H9 (cell line): ENCODE measurements around the gene PODXL2. TPM values are rescaled to one million over a fixed set of nuclear protein-coding genes. Genes with fewer than 3 reads are reported as not detected.

Experiments used
- DNase-seq: peaks from one replicate; pipeline ENCODE4 v3.0.0-alpha.2; 2017
- H2AFZ ChIP-seq: one replicate; pipeline ENCODE4 v1.6.1; 2013; ENCODE audit warnings: mild to moderate bottlenecking, low read length, control low read depth, moderate library complexity
- H2AK5ac ChIP-seq: 2 replicates; pipeline ENCODE4 v1.6.1; 2013; ENCODE audit warnings: low read length, control low read depth, mixed read lengths; ENCODE audit not compliant: insufficient read length
- H2BK120ac ChIP-seq: one replicate; pipeline ENCODE4 v1.6.1; 2013; ENCODE audit warnings: low read depth, mild to moderate bottlenecking, low read length, control low read depth, inconsistent platforms; ENCODE audit not compliant: poor library complexity, severe bottlenecking
- H2BK12ac ChIP-seq: 2 replicates; pipeline ENCODE4 v1.6.1; 2013; ENCODE audit warnings: low read length, control low read depth, mixed read lengths, low read depth; ENCODE audit not compliant: insufficient read length
- H2BK15ac ChIP-seq: 2 replicates; pipeline ENCODE4 v1.6.1; 2013; ENCODE audit warnings: low read depth, low read length, control low read depth
- H2BK20ac ChIP-seq: one replicate; pipeline ENCODE4 v1.6.1; 2013; ENCODE audit warnings: low read depth, mild to moderate bottlenecking, low read length, control low read depth, inconsistent platforms; ENCODE audit not compliant: poor library complexity, severe bottlenecking
- H2BK5ac ChIP-seq: 2 replicates; pipeline ENCODE4 v1.6.1; 2013; ENCODE audit warnings: low read length, control low read depth, mixed read lengths; ENCODE audit not compliant: insufficient read length
- H3K14ac ChIP-seq: 2 replicates; pipeline ENCODE4 v1.6.1; 2013; ENCODE audit warnings: low read length, control low read depth; ENCODE audit not compliant: insufficient read depth
- H3K18ac ChIP-seq: 2 replicates; pipeline ENCODE4 v1.6.1; 2013; ENCODE audit warnings: low read depth, mild to moderate bottlenecking, mixed read lengths, low read length, control low read depth; ENCODE audit not compliant: insufficient read length
- H3K23ac ChIP-seq: 2 replicates; pipeline ENCODE4 v1.6.1; 2013; ENCODE audit warnings: low read length, control low read depth, mixed read lengths, low read depth; ENCODE audit not compliant: insufficient read length
- H3K23me2 ChIP-seq: 2 replicates; pipeline ENCODE4 v1.6.1; 2013; ENCODE audit warnings: low read depth, mild to moderate bottlenecking, mixed read lengths, low read length, control low read depth; ENCODE audit not compliant: insufficient read length, poor library complexity, severe bottlenecking
- H3K27ac ChIP-seq: 2 replicates; pipeline ENCODE4 v1.5.1; 2013; ENCODE audit warnings: low read length, control low read depth, mixed read lengths, low read depth; ENCODE audit not compliant: insufficient read length
- H3K27me3 ChIP-seq: 2 replicates; pipeline ENCODE4 v1.6.1; 2013; ENCODE audit warnings: low read length, control low read depth, inconsistent platforms; ENCODE audit not compliant: insufficient read depth
- H3K4ac ChIP-seq: 2 replicates; pipeline ENCODE4 v1.6.1; 2013; ENCODE audit warnings: low read depth, mild to moderate bottlenecking, control low read depth, inconsistent platforms, low read length, moderate library complexity
- H3K4me1 ChIP-seq: 2 replicates; pipeline ENCODE4 v1.6.1; 2013; ENCODE audit warnings: low read length, control low read depth, inconsistent platforms; ENCODE audit not compliant: insufficient read depth
- H3K4me2 ChIP-seq: 2 replicates; pipeline ENCODE4 v1.6.1; 2013; ENCODE audit warnings: low read length, control low read depth, mixed read lengths; ENCODE audit not compliant: insufficient read length, insufficient read depth
- H3K56ac ChIP-seq: 2 replicates; pipeline ENCODE4 v1.6.1; 2013; ENCODE audit warnings: low read depth, mild to moderate bottlenecking, mixed read lengths, low read length, control low read depth; ENCODE audit not compliant: insufficient read length
- H3K79me1 ChIP-seq: 2 replicates; pipeline ENCODE4 v1.6.1; 2013; ENCODE audit warnings: low read depth, mild to moderate bottlenecking, moderate library complexity, low read length, control low read depth, inconsistent platforms; ENCODE audit not compliant: insufficient read depth, poor library complexity, severe bottlenecking
- H3K79me2 ChIP-seq: 2 replicates; pipeline ENCODE4 v1.6.1; 2013; ENCODE audit warnings: low read length, control low read depth, inconsistent platforms; ENCODE audit not compliant: insufficient read depth
- H3K9ac ChIP-seq: 2 replicates; pipeline ENCODE4 v1.6.1; 2013; ENCODE audit warnings: low read length, control low read depth, mixed read lengths; ENCODE audit not compliant: insufficient read length; ENCODE audit errors: extremely low read depth
- H3K9me3 ChIP-seq: one replicate; pipeline ENCODE4 v1.6.1; 2013; ENCODE audit warnings: low read depth, low read length, inconsistent platforms; ENCODE audit not compliant: control insufficient read depth
- H3T11ph ChIP-seq: one replicate; pipeline ENCODE4 v1.6.1; 2013; ENCODE audit warnings: mild to moderate bottlenecking, low read length, control low read depth, inconsistent platforms
- H4K20me1 ChIP-seq: one replicate; pipeline ENCODE4 v1.6.1; 2013; ENCODE audit not compliant: control insufficient read depth, insufficient read length, insufficient read depth
- H4K5ac ChIP-seq: 2 replicates; pipeline ENCODE4 v1.6.1; 2013; ENCODE audit warnings: low read depth, mild to moderate bottlenecking, mixed read lengths, low read length, control low read depth; ENCODE audit not compliant: insufficient read length
- H4K8ac ChIP-seq: replicated peaks from 2 replicates; pipeline ENCODE4 v1.6.1; 2013; ENCODE audit warnings: low read length, control low read depth, mixed read lengths, low read depth; ENCODE audit not compliant: insufficient read length
- H4K91ac ChIP-seq: 2 replicates; pipeline ENCODE4 v1.6.1; 2013; ENCODE audit warnings: low read depth, mild to moderate bottlenecking, moderate library complexity, mixed read lengths, low read length, control low read depth; ENCODE audit not compliant: insufficient read length
- H3K27ac Mint-ChIP-seq, 3 experiments: 2 replicates in 2 of 3; 3 replicates in 1 of 3; pipeline ENCODE4 v1.8.0; 2020 to 2021; ENCODE audit warnings: mixed read lengths in 3 of 3, mild to moderate bottlenecking in 1 of 3, moderate library complexity in 1 of 3
- H3K27me3 Mint-ChIP-seq: 2 replicates; pipeline ENCODE4 v1.8.0; 2021; ENCODE audit warnings: low read depth, mild to moderate bottlenecking, moderate library complexity, mixed read lengths
- H3K36me3 Mint-ChIP-seq, 3 experiments: 2 replicates in 2 of 3; 3 replicates in 1 of 3; pipeline ENCODE4 v1.8.0; 2020 to 2021; ENCODE audit warnings: low read depth in 3 of 3, mixed read lengths in 3 of 3; ENCODE audit not compliant: insufficient read depth in 1 of 3
- H3K4me1 Mint-ChIP-seq, 2 experiments: 2 replicates each; pipeline ENCODE4 v1.8.0; 2020; ENCODE audit warnings: mixed read lengths in 2 of 2
- H3K4me3 Mint-ChIP-seq, 2 experiments: 2 replicates in 1 of 2; 3 replicates in 1 of 2; pipeline ENCODE4 v1.8.0; 2020 to 2021; ENCODE audit warnings: mild to moderate bottlenecking in 2 of 2, mixed read lengths in 2 of 2, moderate library complexity in 1 of 2
- H3K9me3 Mint-ChIP-seq, 2 experiments: 2 replicates in 1 of 2; 3 replicates in 1 of 2; pipeline ENCODE4 v1.8.0; 2020; ENCODE audit warnings: mild to moderate bottlenecking in 2 of 2, mixed read lengths in 2 of 2, moderate library complexity in 1 of 2
- CTCF ChIP-seq: fragments of 200-600 bp; sonication (generic); conservative IDR thresholded peaks from 3 replicates; pipeline ENCODE4 v1.8.0; 2021; ENCODE audit warnings: antibody characterized with exemption, mild to moderate bottlenecking
- WGBS: extraction: QIAGEN DNeasy Blood & Tissue Kit; methylation state at CpG from one replicate; pipeline ENCODE4 v1.1.7; 2013; ENCODE audit warnings: missing lambda C conversion rate, low lambda C conversion rate, mixed read lengths; ENCODE audit not compliant: insufficient read length; ENCODE audit errors: extremely low coverage; 5-methylcytosine and 5-hydroxymethylcytosine counted together
- total RNA-seq: library from RNA; stranded (reverse); gene quantifications from 2 replicates; pipeline ENCODE4 v1.2.1, GENCODE V29; 2021

PODXL2 gene
- total RNA-seq, 1 experiment from 2014 or later, result 24.6 TPM

DNA sequence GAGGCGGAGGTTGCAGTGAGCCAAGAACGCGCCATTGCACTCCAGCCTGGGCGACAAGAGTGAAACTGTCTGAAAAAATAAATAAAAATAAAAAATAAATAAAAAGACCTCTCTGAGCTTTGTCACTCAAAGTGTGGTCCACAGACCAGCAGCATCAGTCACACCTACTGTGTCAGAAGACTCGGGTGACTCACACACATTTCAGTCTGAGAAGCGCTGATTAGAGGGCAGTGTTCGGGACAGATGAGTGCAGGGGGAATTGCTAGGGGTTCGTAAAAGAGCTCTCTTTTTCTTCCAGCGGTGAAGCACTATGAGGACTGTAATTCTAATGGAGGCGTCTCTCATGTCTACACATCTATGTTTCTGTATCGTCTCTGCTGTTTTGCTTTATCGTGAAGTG lies 5.7 kb downstream of the PODXL2 start:
- H2BK20ac ChIP-seq, result no peak overlapping the region
- H2BK120ac ChIP-seq, result no peak overlapping the region
- H3K36me3 Mint-ChIP-seq, result peaks cover 0 to 2% (median 0%) of the 10 kb centered on the region in 3 experiments; a peak in 1 of 7 replicates
- H3K27me3 ChIP-seq, result no peaks in the 10 kb centered on the region; the same call in 1 of the 2 replicates
- no peak overlapping the region for H2BK12ac ChIP-seq
- no peaks in the 10 kb centered on the region for H3K79me2 ChIP-seq
- H3K9me3 ChIP-seq, result no peaks in the 10 kb centered on the region
- WGBS, result no CpG with 5 or more reads among the region's 12 CpGs
- H2AK5ac ChIP-seq, result no peak overlapping the region
- H4K8ac ChIP-seq, result no peak overlapping the region
- H2AFZ ChIP-seq, result no peak overlapping the region
- no peak overlapping the region for H3K4ac ChIP-seq
- no peak overlapping the region for H3K4me2 ChIP-seq
- H3K4me1 ChIP-seq, result no peaks in the 10 kb centered on the region; the same call in 1 of the 2 replicates
- no peak overlapping the region for H3K18ac ChIP-seq
- H2BK15ac ChIP-seq, result no peak overlapping the region
- no peak overlapping the region for H3K23ac ChIP-seq
- H3K4me3 Mint-ChIP-seq, result no peak overlapping the region
- no peaks in the 10 kb centered on the region for H3K23me2 ChIP-seq
- H3K27ac ChIP-seq, result no peak overlapping the region
- peaks cover 14% of the 10 kb centered on the region for H3K27me3 Mint-ChIP-seq
- H4K5ac ChIP-seq, result no peak overlapping the region
- H3K27ac Mint-ChIP-seq, result 0 out of 7 replicates have a peak overlapping the region, but pooled peaks of 1 of the 3 experiments have one; percentile 22
- H2BK5ac ChIP-seq, result no peak overlapping the region
- peaks cover 7% of the 10 kb centered on the region for H4K20me1 ChIP-seq
- H3K79me1 ChIP-seq, result no peaks in the 10 kb centered on the region
- no peak overlapping the region for H3K9ac ChIP-seq
- H3K9me3 Mint-ChIP-seq, result no peaks in the 10 kb centered on the region; a peak in 1 of 5 replicates
- no peak overlapping the region for H3K56ac ChIP-seq
- no peak overlapping the region for H3K14ac ChIP-seq
- no peak for TF ChIP-seq CTCF
- H4K91ac ChIP-seq, result no peak overlapping the region
- no peak for DNase-seq
- H3T11ph ChIP-seq, result no peak overlapping the region
- peaks cover 20 to 40% of the 10 kb centered on the region in 2 experiments for H3K4me1 Mint-ChIP-seq
